Measurements from ENCODE around the gene SBNO1.

SBNO1 gene

GRCh38 chr12:123393747-123394146, 29.1 kb upstream of the SBNO1 start:
- Histone ChIP-seq H3K79me2 (ENCODE audit: low read length) (peaks cover 7% of the 10 kb centered on the region; the same call in 1 of the 2 replicates), H3K36me3 (replicated peaks; ENCODE audit: insufficient read depth, low read length) (no peaks in the 10 kb centered on the region), H4K20me1 (ENCODE audit: insufficient read depth, low read length) (no peaks in the 10 kb centered on the region), H3F3A (ENCODE audit: insufficient read depth, low read length) (no peaks in the 10 kb centered on the region), H3K27ac (ENCODE audit: low read length) (no peak overlapping the region), H2AFZ (ENCODE audit: low read length) (no peak overlapping the region), H3K9ac (ENCODE audit: low read length) (no peak overlapping the region), H3K27me3 (replicated peaks; ENCODE audit: insufficient read depth, low read length) (no peaks in the 10 kb centered on the region), H3K4me3 (ENCODE audit: low read length) (no peak overlapping the region), H3K4me2 (ENCODE audit: low read depth, low read length) (no peak overlapping the region), H3K4me1 (ENCODE audit: low read length) (no peaks in the 10 kb centered on the region), H3K9me2 (replicated peaks; ENCODE audit: insufficient read depth, low read length) (no peaks in the 10 kb centered on the region), H3K9me3 (replicated peaks; ENCODE audit: insufficient read depth, low read length) (no peaks in the 10 kb centered on the region)
- no peak for TF ChIP-seq EZH2 (optimal IDR thresholded peaks at IDR 0.05; ENCODE audit: low read depth, low read length)
- DNase-seq: no peak

- no peaks in the 10 kb centered on the region for H3K36me3 ChIP-seq (replicated peaks; ENCODE audit: insufficient read depth, low read length)
- no peaks in the 10 kb centered on the region for H3K9me2 ChIP-seq (replicated peaks; ENCODE audit: insufficient read depth, low read length)
- DNase-seq: no peak
- no peak for TF ChIP-seq EZH2phosphoT487 (IDR thresholded peaks at IDR 0.05; ENCODE audit: low read length)
- no peak for TF ChIP-seq EZH2 (optimal IDR thresholded peaks at IDR 0.05; ENCODE audit: low read depth, low read length)
- TF ChIP-seq, protein P1, sequence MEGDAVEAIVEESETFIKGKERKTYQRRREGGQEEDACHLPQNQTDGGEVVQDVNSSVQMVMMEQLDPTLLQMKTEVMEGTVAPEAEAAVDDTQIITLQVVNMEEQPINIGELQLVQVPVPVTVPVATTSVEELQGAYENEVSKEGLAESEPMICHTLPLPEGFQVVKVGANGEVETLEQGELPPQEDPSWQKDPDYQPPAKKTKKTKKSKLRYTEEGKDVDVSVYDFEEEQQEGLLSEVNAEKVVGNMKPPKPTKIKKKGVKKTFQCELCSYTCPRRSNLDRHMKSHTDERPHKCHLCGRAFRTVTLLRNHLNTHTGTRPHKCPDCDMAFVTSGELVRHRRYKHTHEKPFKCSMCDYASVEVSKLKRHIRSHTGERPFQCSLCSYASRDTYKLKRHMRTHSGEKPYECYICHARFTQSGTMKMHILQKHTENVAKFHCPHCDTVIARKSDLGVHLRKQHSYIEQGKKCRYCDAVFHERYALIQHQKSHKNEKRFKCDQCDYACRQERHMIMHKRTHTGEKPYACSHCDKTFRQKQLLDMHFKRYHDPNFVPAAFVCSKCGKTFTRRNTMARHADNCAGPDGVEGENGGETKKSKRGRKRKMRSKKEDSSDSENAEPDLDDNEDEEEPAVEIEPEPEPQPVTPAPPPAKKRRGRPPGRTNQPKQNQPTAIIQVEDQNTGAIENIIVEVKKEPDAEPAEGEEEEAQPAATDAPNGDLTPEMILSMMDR (IDR thresholded peaks at IDR 0.05; ENCODE audit: low read length): no peak
- no peaks in the 10 kb centered on the region for H3K9me3 ChIP-seq (replicated peaks; ENCODE audit: insufficient read depth, low read length)
- peaks cover 20% of the 10 kb centered on the region for H3K79me2 ChIP-seq (ENCODE audit: low read length)
- H3K27ac ChIP-seq (ENCODE audit: low read length): no peak overlapping the region
- H3K9ac ChIP-seq (ENCODE audit: low read length): no peak overlapping the region
- H3K4me2 ChIP-seq (ENCODE audit: low read depth, low read length): no peak overlapping the region
- H4K20me1 ChIP-seq (ENCODE audit: insufficient read depth, low read length): no peaks in the 10 kb centered on the region
- H3F3A ChIP-seq (ENCODE audit: insufficient read depth, low read length): peaks cover 10% of the 10 kb centered on the region; the same call in 1 of the 2 replicates
- no peak overlapping the region for H2AFZ ChIP-seq (ENCODE audit: low read length)
- no peaks in the 10 kb centered on the region for H3K27me3 ChIP-seq (replicated peaks; ENCODE audit: insufficient read depth, low read length)
- H3K4me1 ChIP-seq (ENCODE audit: low read length): peaks cover 10% of the 10 kb centered on the region
- no peak overlapping the region for H3K4me3 ChIP-seq (ENCODE audit: low read length)
Measured at GRCh38 chr12:123391546-123392343, 27.1 kb upstream of the SBNO1 start.

DNA sequence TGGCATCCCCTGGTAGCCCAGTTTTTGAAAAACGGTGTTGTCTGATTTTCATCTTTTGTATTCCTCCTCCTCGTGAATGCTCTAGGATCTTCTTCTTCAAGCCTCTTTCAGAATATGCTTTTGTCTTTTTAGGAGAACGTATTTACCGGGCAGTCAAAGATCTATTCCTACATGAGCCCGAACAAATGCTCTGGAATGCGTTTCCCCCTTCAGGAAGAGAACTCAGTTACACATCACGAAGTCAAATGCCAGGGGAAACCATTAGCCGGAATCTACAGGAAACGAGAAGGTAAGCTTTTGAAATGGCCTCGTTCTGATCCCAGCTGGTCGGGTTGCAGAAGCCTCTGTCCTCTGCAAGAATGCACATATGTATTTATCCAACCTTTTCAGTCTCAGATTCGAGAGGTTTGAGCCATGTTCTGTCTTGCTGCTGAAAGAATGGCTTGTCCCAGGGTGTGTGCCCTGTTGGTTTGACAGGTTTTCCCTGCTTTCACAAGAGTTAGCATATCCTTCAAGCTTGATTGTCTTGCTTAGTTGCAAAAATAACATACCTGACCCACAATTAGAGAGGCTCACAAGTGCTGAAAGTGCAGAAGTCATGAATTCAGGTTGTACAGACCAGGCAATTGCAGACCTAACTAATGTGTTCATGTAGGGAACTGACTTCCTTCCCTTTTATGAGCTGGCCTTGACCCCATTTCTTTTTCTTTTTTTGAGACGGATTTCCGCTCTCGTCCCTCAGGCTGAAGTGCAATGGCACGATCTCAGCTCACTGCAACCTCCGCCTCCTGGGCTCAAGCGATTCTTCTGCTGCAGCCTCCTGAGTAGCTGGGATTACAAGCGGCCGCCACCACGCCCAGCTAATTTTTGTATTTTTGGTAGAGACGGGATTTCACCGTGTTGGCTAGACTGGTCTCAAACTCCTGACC, 26.1 kb upstream of the SBNO1 start:
- H3K27ac ChIP-seq (ENCODE audit: low read length): no peak overlapping the region
- no peak for TF ChIP-seq EZH2 (optimal IDR thresholded peaks at IDR 0.05; ENCODE audit: low read depth, low read length)
- TF ChIP-seq, protein P1 (IDR thresholded peaks at IDR 0.05; ENCODE audit: low read length): no peak
- no peak for TF ChIP-seq EZH2phosphoT487 (IDR thresholded peaks at IDR 0.05; ENCODE audit: low read length)
- H3K27me3 ChIP-seq (replicated peaks; ENCODE audit: insufficient read depth, low read length): no peaks in the 10 kb centered on the region
- no peaks in the 10 kb centered on the region for H3K9me3 ChIP-seq (replicated peaks; ENCODE audit: insufficient read depth, low read length)
- H3K9ac ChIP-seq (ENCODE audit: low read length): no peak overlapping the region
- peaks cover 10% of the 10 kb centered on the region; the same call in 1 of the 2 replicates for H3F3A ChIP-seq (ENCODE audit: insufficient read depth, low read length)
- no peak overlapping the region for H3K4me2 ChIP-seq (ENCODE audit: low read depth, low read length)
- H3K4me1 ChIP-seq (ENCODE audit: low read length): peaks cover 10% of the 10 kb centered on the region
- H2AFZ ChIP-seq (ENCODE audit: low read length): no peak overlapping the region
- DNase-seq: no peak
- H4K20me1 ChIP-seq (ENCODE audit: insufficient read depth, low read length): no peaks in the 10 kb centered on the region
- no peaks in the 10 kb centered on the region for H3K36me3 ChIP-seq (replicated peaks; ENCODE audit: insufficient read depth, low read length)
- H3K9me2 ChIP-seq (replicated peaks; ENCODE audit: insufficient read depth, low read length): no peaks in the 10 kb centered on the region
- no peak overlapping the region for H3K4me3 ChIP-seq (ENCODE audit: low read length)
- H3K79me2 ChIP-seq (ENCODE audit: low read length): peaks cover 26% of the 10 kb centered on the region
